HepG2 (cell line): ENCODE measurements around the gene CCDC142. TPM values are rescaled to one million over a fixed set of nuclear protein-coding genes. Genes with fewer than 3 reads are reported as not detected.

Experiments
- ARHGAP35 ChIP-seq: sonication (generic); formaldehyde crosslinking; IDR thresholded peaks from 2 replicates; pipeline ENCODE4 v1.9.0; 2022; ENCODE audit warnings: mild to moderate bottlenecking, inconsistent platforms, moderate library complexity, missing genetic modification reagents, borderline replicate concordance
- ARNTL ChIP-seq: sonication (generic); formaldehyde crosslinking; IDR thresholded peaks from 2 replicates; pipeline ENCODE4 v1.4.0; 2020; ENCODE audit warnings: mild to moderate bottlenecking, missing genetic modification reagents
- CBX1 ChIP-seq: IDR thresholded peaks from one replicate; pipeline ENCODE4 v1.6.1; 2016; ENCODE audit warnings: antibody characterized with exemption, low read depth
- CC2D1A ChIP-seq: sonication (generic); formaldehyde crosslinking; IDR thresholded peaks from 2 replicates; pipeline ENCODE4 v1.8.1; 2023; ENCODE audit warnings: mild to moderate bottlenecking, missing genetic modification reagents
- FIP1L1 ChIP-seq: fragments of 200-400 bp; formaldehyde crosslinking; IDR thresholded peaks from 2 replicates; pipeline ENCODE4 v1.6.1; 2018; ENCODE audit warnings: low read depth, mild to moderate bottlenecking, low read length, moderate library complexity, borderline replicate concordance; ENCODE audit not compliant: insufficient read depth
- IRF2 ChIP-seq: IDR thresholded peaks from 2 replicates; pipeline ENCODE4 v1.6.1; 2018; ENCODE audit warnings: missing genetic modification reagents, missing compliant biosample characterization
- JUND ChIP-seq: sonication (generic); formaldehyde crosslinking; IDR thresholded peaks from 2 replicates; pipeline ENCODE4 v1.8.0; 2022; ENCODE audit warnings: mild to moderate bottlenecking, missing genetic modification reagents
- KAT7 ChIP-seq: IDR thresholded peaks from 2 replicates; pipeline ENCODE4 v1.6.1; 2018; ENCODE audit warnings: borderline replicate concordance, missing compliant biosample characterization
- KLF16 ChIP-seq, 2 experiments: sonication (generic) in 1 of 2; formaldehyde crosslinking in 1 of 2; IDR thresholded peaks; 2 replicates each; pipeline versions ENCODE4 v1.6.1 to v1.8.0; 2016 to 2023; ENCODE audit warnings: missing genetic modification reagents in 2 of 2, missing compliant biosample characterization in 1 of 2
- MBNL3 ChIP-seq: fragments of 250-450 bp; sonication (Bioruptor Pico); conservative IDR thresholded peaks from 2 replicates; pipeline ENCODE4 v1.8.0; 2022; ENCODE audit warnings: mild to moderate bottlenecking, inconsistent platforms
- NFIB ChIP-seq: sonication (generic); formaldehyde crosslinking; IDR thresholded peaks from 2 replicates; pipeline ENCODE4 v1.9.0; 2021; ENCODE audit warnings: missing genetic modification reagents, mild to moderate bottlenecking, borderline replicate concordance
- ZFAT ChIP-seq: sonication (generic); formaldehyde crosslinking; conservative IDR thresholded peaks from 2 replicates; pipeline ENCODE4 v1.8.1; 2023; ENCODE audit warnings: missing genetic modification reagents, inconsistent platforms
- ZNF124 ChIP-seq: sonication (generic); formaldehyde crosslinking; IDR thresholded peaks from 2 replicates; pipeline ENCODE4 v1.4.0; 2020; ENCODE audit warnings: missing genetic modification reagents
- ZNF160 ChIP-seq: sonication (generic); formaldehyde crosslinking; IDR thresholded peaks from 2 replicates; pipeline ENCODE4 v1.8.0; 2022; ENCODE audit warnings: mild to moderate bottlenecking, inconsistent platforms, missing genetic modification reagents
- ZNF547 ChIP-seq: sonication (generic); formaldehyde crosslinking; IDR thresholded peaks from 2 replicates; pipeline ENCODE4 v1.5.1; 2020; ENCODE audit warnings: mild to moderate bottlenecking, missing genetic modification reagents
- polyA plus RNA-seq, 8 experiments: library from polyadenylated mRNA; depleted of rRNA in 3 of 8; stranded (reverse) in 7 of 8; unstranded in 1 of 8; fragments of >200 nt; fragmentation: Illumina TruSeq in 4 of 8; extraction: Trizol in 4 of 8; gene quantifications; 2 replicates each; pipeline versions ENCODE4 v1.2.1 to v1.2.3, GENCODE V29; 2011 to 2016; ENCODE audit warnings: low read depth in 4 of 8, missing spikeins in 1 of 8, mixed read lengths in 1 of 8; ENCODE audit not compliant: insufficient read depth in 1 of 8
- total RNA-seq, 5 experiments: library from RNA; depleted of rRNA; stranded (reverse); fragments of >200 nt; fragmentation: Illumina TruSeq; extraction: Trizol; gene quantifications; 2 replicates each; pipeline ENCODE4 v1.2.3, GENCODE V29; 2016; ENCODE audit warnings: low read depth in 1 of 5
- TF ChIP-seq, protein P1 (sequence below): sonication (generic); formaldehyde crosslinking; IDR thresholded peaks from 2 replicates; pipeline ENCODE4 v1.8.1; 2023; ENCODE audit warnings: missing genetic modification reagents, inconsistent platforms, borderline replicate concordance
- TF ChIP-seq, protein P2 (sequence below): sonication (generic); formaldehyde crosslinking; IDR thresholded peaks from 2 replicates; pipeline ENCODE4 v1.5.0; 2020; ENCODE audit warnings: mild to moderate bottlenecking, missing genetic modification reagents, moderate library complexity
- TF ChIP-seq, protein P3 (sequence below): sonication (generic); formaldehyde crosslinking; IDR thresholded peaks from 2 replicates; pipeline ENCODE4; 2020; ENCODE audit warnings: missing genetic modification reagents, mild to moderate bottlenecking, borderline replicate concordance
- TF ChIP-seq, protein P4 (sequence below): sonication (generic); formaldehyde crosslinking; IDR thresholded peaks from 2 replicates; pipeline ENCODE4 v1.5.0; 2020; ENCODE audit warnings: mild to moderate bottlenecking, low read depth, missing genetic modification reagents, borderline replicate concordance
- TF ChIP-seq, protein P5 (sequence below): sonication (generic); formaldehyde crosslinking; IDR thresholded peaks from 2 replicates; pipeline ENCODE4 v1.4.0; 2020; ENCODE audit warnings: missing genetic modification reagents

CCDC142 gene
- total and polyA plus RNA-seq, 2 of the 13 experiments (the other 11 are each of a cell fraction or from before 2014, with no cell fraction given) = 14.7 to 30.4 TPM

DNA sequence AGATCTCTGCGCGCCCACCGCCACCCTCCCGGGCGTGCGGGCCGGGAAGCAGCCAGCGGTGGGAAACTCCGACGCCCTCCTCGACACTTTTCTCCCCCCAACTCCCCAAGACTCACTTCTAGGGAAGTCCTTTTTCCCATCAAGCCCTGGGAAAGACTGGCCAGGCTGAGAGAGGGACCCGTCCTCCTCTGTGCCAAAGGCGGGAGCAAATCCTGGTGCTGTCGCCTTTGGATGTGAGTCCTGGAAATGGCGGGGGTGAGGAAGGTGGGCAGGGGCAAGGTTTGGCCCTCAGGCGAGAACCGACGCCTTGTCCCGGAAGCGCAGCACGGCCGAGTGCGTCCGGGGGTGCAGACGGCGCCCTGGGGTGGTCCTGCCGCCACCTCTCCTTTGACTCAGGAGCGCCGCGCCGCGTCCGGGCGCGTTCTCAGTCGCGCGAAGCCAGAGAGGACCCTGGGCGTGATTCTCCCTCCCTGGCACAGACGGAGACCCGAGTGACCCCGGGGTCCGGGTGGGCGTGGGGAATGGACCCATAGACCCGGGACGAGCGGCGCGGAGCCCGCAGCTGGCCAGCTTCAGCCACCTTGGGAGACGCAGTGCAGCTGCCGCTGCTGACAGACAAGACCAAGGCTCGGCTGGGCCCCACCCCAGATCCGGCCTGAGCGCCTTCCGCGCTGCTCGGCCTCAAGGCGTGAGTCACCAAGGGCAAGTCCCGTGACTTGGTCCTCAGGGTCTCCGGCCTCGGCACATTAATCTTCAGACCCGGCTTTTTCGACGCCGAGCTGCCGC is 20.1 kb upstream of the CCDC142 start (continued):
- TF ChIP-seq KAT7 (CRISPR knock-in tag) (peak; percentile 95), IRF2 (CRISPR knock-in tag) (peak; percentile 15; the same call in 1 of the 2 replicates), ARNTL (peak; percentile 52; the same call in 1 of the 2 replicates), NFIB (CRISPR knock-in tag) (no peak; the same call in none of the 2 replicates), ZNF547 (CRISPR knock-in tag) (peak; percentile 72), KLF16 (CRISPR knock-in tag; IDR thresholded peaks at IDR 0.05) (peak in 1 of 2 experiments; percentile 23; a peak in 1 of 4 replicates), MBNL3 (no peak), CBX1 (peak; percentile 42), ZNF160 (CRISPR knock-in tag) (peak; percentile 73), ARHGAP35 (CRISPR knock-in tag) (peak; percentile 47), CC2D1A (CRISPR knock-in tag) (no peak), ZNF124 (CRISPR knock-in tag) (no peak), FIP1L1 (no peak; the same call in 1 of the 2 replicates), ZFAT (CRISPR knock-in tag) (0 out of 2 replicates have a peak, but pooled peaks have one; percentile 19), JUND (peak; percentile 55; the same call in 1 of the 2 replicates)
- TF ChIP-seq, protein P1, sequence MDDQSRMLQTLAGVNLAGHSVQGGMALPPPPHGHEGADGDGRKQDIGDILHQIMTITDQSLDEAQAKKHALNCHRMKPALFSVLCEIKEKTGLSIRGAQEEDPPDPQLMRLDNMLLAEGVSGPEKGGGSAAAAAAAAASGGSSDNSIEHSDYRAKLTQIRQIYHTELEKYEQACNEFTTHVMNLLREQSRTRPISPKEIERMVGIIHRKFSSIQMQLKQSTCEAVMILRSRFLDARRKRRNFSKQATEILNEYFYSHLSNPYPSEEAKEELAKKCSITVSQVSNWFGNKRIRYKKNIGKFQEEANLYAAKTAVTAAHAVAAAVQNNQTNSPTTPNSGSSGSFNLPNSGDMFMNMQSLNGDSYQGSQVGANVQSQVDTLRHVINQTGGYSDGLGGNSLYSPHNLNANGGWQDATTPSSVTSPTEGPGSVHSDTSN (CRISPR knock-in tag) = no peak
- TF ChIP-seq, protein P2, sequence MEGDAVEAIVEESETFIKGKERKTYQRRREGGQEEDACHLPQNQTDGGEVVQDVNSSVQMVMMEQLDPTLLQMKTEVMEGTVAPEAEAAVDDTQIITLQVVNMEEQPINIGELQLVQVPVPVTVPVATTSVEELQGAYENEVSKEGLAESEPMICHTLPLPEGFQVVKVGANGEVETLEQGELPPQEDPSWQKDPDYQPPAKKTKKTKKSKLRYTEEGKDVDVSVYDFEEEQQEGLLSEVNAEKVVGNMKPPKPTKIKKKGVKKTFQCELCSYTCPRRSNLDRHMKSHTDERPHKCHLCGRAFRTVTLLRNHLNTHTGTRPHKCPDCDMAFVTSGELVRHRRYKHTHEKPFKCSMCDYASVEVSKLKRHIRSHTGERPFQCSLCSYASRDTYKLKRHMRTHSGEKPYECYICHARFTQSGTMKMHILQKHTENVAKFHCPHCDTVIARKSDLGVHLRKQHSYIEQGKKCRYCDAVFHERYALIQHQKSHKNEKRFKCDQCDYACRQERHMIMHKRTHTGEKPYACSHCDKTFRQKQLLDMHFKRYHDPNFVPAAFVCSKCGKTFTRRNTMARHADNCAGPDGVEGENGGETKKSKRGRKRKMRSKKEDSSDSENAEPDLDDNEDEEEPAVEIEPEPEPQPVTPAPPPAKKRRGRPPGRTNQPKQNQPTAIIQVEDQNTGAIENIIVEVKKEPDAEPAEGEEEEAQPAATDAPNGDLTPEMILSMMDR (CRISPR knock-in tag) = peak; percentile 96
- TF ChIP-seq, protein P3, sequence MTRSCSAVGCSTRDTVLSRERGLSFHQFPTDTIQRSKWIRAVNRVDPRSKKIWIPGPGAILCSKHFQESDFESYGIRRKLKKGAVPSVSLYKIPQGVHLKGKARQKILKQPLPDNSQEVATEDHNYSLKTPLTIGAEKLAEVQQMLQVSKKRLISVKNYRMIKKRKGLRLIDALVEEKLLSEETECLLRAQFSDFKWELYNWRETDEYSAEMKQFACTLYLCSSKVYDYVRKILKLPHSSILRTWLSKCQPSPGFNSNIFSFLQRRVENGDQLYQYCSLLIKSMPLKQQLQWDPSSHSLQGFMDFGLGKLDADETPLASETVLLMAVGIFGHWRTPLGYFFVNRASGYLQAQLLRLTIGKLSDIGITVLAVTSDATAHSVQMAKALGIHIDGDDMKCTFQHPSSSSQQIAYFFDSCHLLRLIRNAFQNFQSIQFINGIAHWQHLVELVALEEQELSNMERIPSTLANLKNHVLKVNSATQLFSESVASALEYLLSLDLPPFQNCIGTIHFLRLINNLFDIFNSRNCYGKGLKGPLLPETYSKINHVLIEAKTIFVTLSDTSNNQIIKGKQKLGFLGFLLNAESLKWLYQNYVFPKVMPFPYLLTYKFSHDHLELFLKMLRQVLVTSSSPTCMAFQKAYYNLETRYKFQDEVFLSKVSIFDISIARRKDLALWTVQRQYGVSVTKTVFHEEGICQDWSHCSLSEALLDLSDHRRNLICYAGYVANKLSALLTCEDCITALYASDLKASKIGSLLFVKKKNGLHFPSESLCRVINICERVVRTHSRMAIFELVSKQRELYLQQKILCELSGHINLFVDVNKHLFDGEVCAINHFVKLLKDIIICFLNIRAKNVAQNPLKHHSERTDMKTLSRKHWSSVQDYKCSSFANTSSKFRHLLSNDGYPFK (CRISPR knock-in tag) = peak; percentile 88; the same call in 1 of the 2 replicates
- TF ChIP-seq, protein P4, sequence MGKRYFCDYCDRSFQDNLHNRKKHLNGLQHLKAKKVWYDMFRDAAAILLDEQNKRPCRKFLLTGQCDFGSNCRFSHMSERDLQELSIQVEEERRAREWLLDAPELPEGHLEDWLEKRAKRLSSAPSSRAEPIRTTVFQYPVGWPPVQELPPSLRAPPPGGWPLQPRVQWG = no peak
- TF ChIP-seq, protein P5, sequence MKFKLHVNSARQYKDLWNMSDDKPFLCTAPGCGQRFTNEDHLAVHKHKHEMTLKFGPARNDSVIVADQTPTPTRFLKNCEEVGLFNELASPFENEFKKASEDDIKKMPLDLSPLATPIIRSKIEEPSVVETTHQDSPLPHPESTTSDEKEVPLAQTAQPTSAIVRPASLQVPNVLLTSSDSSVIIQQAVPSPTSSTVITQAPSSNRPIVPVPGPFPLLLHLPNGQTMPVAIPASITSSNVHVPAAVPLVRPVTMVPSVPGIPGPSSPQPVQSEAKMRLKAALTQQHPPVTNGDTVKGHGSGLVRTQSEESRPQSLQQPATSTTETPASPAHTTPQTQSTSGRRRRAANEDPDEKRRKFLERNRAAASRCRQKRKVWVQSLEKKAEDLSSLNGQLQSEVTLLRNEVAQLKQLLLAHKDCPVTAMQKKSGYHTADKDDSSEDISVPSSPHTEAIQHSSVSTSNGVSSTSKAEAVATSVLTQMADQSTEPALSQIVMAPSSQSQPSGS (CRISPR knock-in tag) = peak; percentile 39; the same call in 1 of the 2 replicates
